HCT116 (cell line): ENCODE data around the gene LINC00632. TPM values are rescaled to one million over a fixed set of nuclear protein-coding genes. Genes with fewer than 3 reads are reported as not detected.

Experiments
- ATAC-seq: fragments of 200-7000 bp; cut with Tn5 transposase; 2 replicates; pipeline ENCODE4 v1.9.1; 2020; ENCODE audit warnings: mild to moderate bottlenecking, moderate library complexity
- BruUV-seq: library from RNA; stranded (reverse); fragments of 400-500 nt; replicated peaks from 2 replicates; lab custom pipeline; 2021; lab: Mats Ljungman, UMichigan
- CTCF ChIA-PET: fragments of 300-600 bp; sonication (Branson Sonifier 250); formaldehyde crosslinking; loops from one replicate; lab custom pipeline; 2021; ENCODE audit warnings: antibody characterized with exemption; lab: Charles Lee
- POLR2A ChIA-PET: fragments of 300-600, 350-600 bp; sonication (Branson Sonifier 250); formaldehyde crosslinking; loops from one replicate; lab custom pipeline; 2021; ENCODE audit warnings: antibody characterized with exemption; lab: Charles Lee
- RAD21 ChIA-PET, 2 experiments: fragments of 300-600 bp; sonication (Branson Sonifier 250); formaldehyde crosslinking; loops; one replicate each; lab custom pipeline; 2023; ENCODE audit warnings: low total read pairs in 2 of 2; ENCODE audit not compliant: uncharacterized antibody in 2 of 2, unreplicated experiment in 2 of 2, low non-redundant PET in 1 of 2; lab: Charles Lee
- DNase-seq: peaks from one replicate; pipeline ENCODE4 v3.0.0-alpha.2; 2010; ENCODE audit warnings: low read depth, low spot score
- H2AFZ ChIP-seq: fragments of 200-600 bp; shearing (Covaris generic), sonication (generic); 2 replicates; pipeline ENCODE4 v1.6.1; 2017; ENCODE audit warnings: low read depth, mixed run types, mixed read lengths, antibody characterized with exemption, low read length; ENCODE audit not compliant: poor library complexity, severe bottlenecking
- H3K27ac ChIP-seq: 2 replicates; pipeline ENCODE4 v1.5.1; 2012; ENCODE audit warnings: low read depth, low read length
- H3K27me3 ChIP-seq: fragments of 200-600 bp; sonication (generic); 2 replicates; pipeline ENCODE4 v1.6.1; 2016; ENCODE audit warnings: mixed run types, low read length, mixed read lengths; ENCODE audit not compliant: insufficient read depth
- H3K36me3 ChIP-seq, 2 experiments: fragments of 200-500 bp in 1 of 2; fragments of 200-600 bp in 1 of 2; sonication (Bioruptor generic) in 1 of 2; sonication (generic) in 1 of 2; 2 replicates each; pipeline versions ENCODE4 v1.5.1 to v1.6.1; 2014 to 2016; ENCODE audit warnings: low read length in 2 of 2, inconsistent platforms in 1 of 2, mixed read lengths in 1 of 2, mixed run types in 1 of 2; ENCODE audit not compliant: insufficient read depth in 2 of 2, control insufficient read depth in 1 of 2
- H3K4me1 ChIP-seq, 2 experiments: fragments of 200-600 bp in 1 of 2; sonication (generic) in 1 of 2; 2 replicates each; pipeline versions ENCODE4 v1.5.1 to v1.6.1; 2012 to 2017; ENCODE audit warnings: low read length in 2 of 2, inconsistent platforms in 1 of 2, mild to moderate bottlenecking in 1 of 2, mixed read lengths in 1 of 2, mixed run types in 1 of 2, moderate library complexity in 1 of 2; ENCODE audit not compliant: insufficient read depth in 2 of 2, control insufficient read depth in 1 of 2
- H3K4me2 ChIP-seq: fragments of 200-600 bp; sonication (generic); 2 replicates; pipeline ENCODE4 v1.6.1; 2017; ENCODE audit warnings: mixed run types, low read length, mixed read lengths
- H3K4me3 ChIP-seq, 2 experiments: fragments of 200-600 bp in 1 of 2; sonication (generic) in 1 of 2; replicated peaks in 1 of 2; 2 replicates each; pipeline ENCODE4 v1.5.1; 2011 to 2016; ENCODE audit warnings: low read length in 2 of 2, control low read depth in 1 of 2, low read depth in 1 of 2, mild to moderate bottlenecking in 1 of 2, mixed read lengths in 1 of 2, mixed run types in 1 of 2
- H3K79me2 ChIP-seq: fragments of 200-600 bp; sonication (generic); 2 replicates; pipeline ENCODE4 v1.6.1; 2017; ENCODE audit warnings: mild to moderate bottlenecking, mixed run types, low read length, moderate library complexity, mixed read lengths; ENCODE audit not compliant: insufficient read depth
- H3K9ac ChIP-seq: fragments of 200-600 bp; sonication (generic); 2 replicates; pipeline ENCODE4 v1.6.1; 2016; ENCODE audit warnings: low read length, mixed read lengths
- H3K9me2 ChIP-seq: fragments of 200-600 bp; sonication (generic), shearing (Covaris generic); 2 replicates; pipeline ENCODE4 v1.6.1; 2017; ENCODE audit warnings: mixed run types, mild to moderate bottlenecking, moderate library complexity; ENCODE audit not compliant: insufficient read depth
- H3K9me3 ChIP-seq, 2 experiments: fragments of 200-500 bp in 1 of 2; fragments of 200-600 bp in 1 of 2; sonication (Bioruptor generic) in 1 of 2; sonication (generic) in 1 of 2; 2 replicates each; pipeline ENCODE4 v1.6.1; 2014 to 2017; ENCODE audit warnings: low read length in 2 of 2, mixed read lengths in 2 of 2, inconsistent platforms in 1 of 2, low read depth in 1 of 2, mild to moderate bottlenecking in 1 of 2, mixed run types in 1 of 2, moderate library complexity in 1 of 2; ENCODE audit not compliant: control insufficient read depth in 1 of 2, insufficient read depth in 1 of 2
- H4K20me1 ChIP-seq: fragments of 200-600 bp; sonication (generic), shearing (Covaris generic); 2 replicates; pipeline ENCODE4 v1.6.1; 2017; ENCODE audit warnings: mixed run types, mild to moderate bottlenecking, moderate library complexity; ENCODE audit not compliant: insufficient read depth
- CEBPB ChIP-seq: IDR thresholded peaks from 2 replicates; pipeline ENCODE4 v1.6.1; 2012; ENCODE audit warnings: low read depth
- EGR1 ChIP-seq: IDR thresholded peaks from 2 replicates; pipeline ENCODE4 v1.6.1; 2012; ENCODE audit warnings: low read depth
- ELF1 ChIP-seq: IDR thresholded peaks from 2 replicates; pipeline ENCODE4 v1.6.1; 2012; ENCODE audit warnings: low read depth, borderline replicate concordance
- EZH2 ChIP-seq: fragments of 200-600 bp; sonication (generic); IDR thresholded peaks from 2 replicates; pipeline ENCODE4 v1.6.1; 2017; ENCODE audit warnings: antibody characterized with exemption, mixed run types
- JUND ChIP-seq: IDR thresholded peaks from 2 replicates; pipeline ENCODE4 v1.6.1; 2012
- POLR2A ChIP-seq: IDR thresholded peaks from 2 replicates; pipeline ENCODE4 v1.7.0; 2011; ENCODE audit warnings: borderline replicate concordance; ENCODE audit not compliant: insufficient read depth, insufficient read length; ENCODE audit errors: extremely low read depth
- POLR2AphosphoS5 ChIP-seq: IDR thresholded peaks from 2 replicates; pipeline ENCODE4 v1.6.1; 2011; ENCODE audit warnings: mild to moderate bottlenecking, low read depth, low read length, moderate library complexity
- RAD21 ChIP-seq: IDR thresholded peaks from 2 replicates; pipeline ENCODE4 v1.6.1; 2012; ENCODE audit warnings: low read depth, mild to moderate bottlenecking
- SRF ChIP-seq: IDR thresholded peaks from 2 replicates; pipeline ENCODE4 v1.6.1; 2012; ENCODE audit warnings: low read depth
- YY1 ChIP-seq: IDR thresholded peaks from 2 replicates; pipeline ENCODE4 v1.6.1; 2011; ENCODE audit warnings: low read length, low read depth, moderate library complexity, mild to moderate bottlenecking; ENCODE audit not compliant: insufficient replicate concordance; ENCODE audit errors: extremely low read depth
- ZBTB33 ChIP-seq: IDR thresholded peaks from 2 replicates; pipeline ENCODE4 v1.6.1; 2011; ENCODE audit warnings: mild to moderate bottlenecking, low read length, moderate library complexity; ENCODE audit not compliant: insufficient replicate concordance; ENCODE audit errors: extremely low read depth
- intact Hi-C: fragments of 100-400 bp; cut with micrococcal nuclease; formaldehyde crosslinking; loops from 2 replicates; pipeline ENCODE4 v1.10.0; 2022
- total RNA-seq: library from RNA; stranded (reverse); gene quantifications from one replicate; pipeline ENCODE4 v1.2.1, GENCODE V29; 2021; ENCODE audit not compliant: unreplicated experiment
- TF ChIP-seq, protein P1 (sequence below): IDR thresholded peaks from 2 replicates; pipeline ENCODE4 v1.6.1; 2012
- TF ChIP-seq, protein P2 (sequence below): IDR thresholded peaks from 2 replicates; pipeline ENCODE4 v1.6.1; 2012

Gene LINC00632
- total RNA-seq, 1 experiment from 2014 or later = 0.15 TPM

GRCh38 chrX:140723121-140723715, 13.7 kb downstream of the LINC00632 start:
- ChIA-PET RAD21 (no interaction called here), POLR2A (no interaction called here), CTCF (no interaction called here)
- no peaks in the 10 kb centered on the region for H3K36me3 ChIP-seq
- no peaks in the 10 kb centered on the region for H3K9me2 ChIP-seq
- H3K9me3 ChIP-seq = no peaks in the 10 kb centered on the region
- H4K20me1 ChIP-seq = no peaks in the 10 kb centered on the region
- intact Hi-C loops = no loop called here
- H3K79me2 ChIP-seq = no peaks in the 10 kb centered on the region
- no peak overlapping the region for H3K27ac ChIP-seq
- H3K4me1 ChIP-seq = no peaks in the 10 kb centered on the region
- DNase-seq = no peak
- no peak overlapping the region for H3K9ac ChIP-seq
- H2AFZ ChIP-seq = no peak overlapping the region
- ATAC-seq = no peak
- H3K4me2 ChIP-seq = no peak overlapping the region
- no TSS peak for BruUV-seq
- TF ChIP-seq EGR1 (no peak), EZH2 (no peak), ELF1 (no peak), RAD21 (no peak), CEBPB (no peak), YY1 (no peak), JUND (no peak), POLR2AphosphoS5 (no peak), ZBTB33 (no peak), POLR2A (no peak), SRF (no peak)
- TF ChIP-seq, protein P1, sequence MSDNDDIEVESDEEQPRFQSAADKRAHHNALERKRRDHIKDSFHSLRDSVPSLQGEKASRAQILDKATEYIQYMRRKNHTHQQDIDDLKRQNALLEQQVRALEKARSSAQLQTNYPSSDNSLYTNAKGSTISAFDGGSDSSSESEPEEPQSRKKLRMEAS = no peak
- TF ChIP-seq, protein P2, sequence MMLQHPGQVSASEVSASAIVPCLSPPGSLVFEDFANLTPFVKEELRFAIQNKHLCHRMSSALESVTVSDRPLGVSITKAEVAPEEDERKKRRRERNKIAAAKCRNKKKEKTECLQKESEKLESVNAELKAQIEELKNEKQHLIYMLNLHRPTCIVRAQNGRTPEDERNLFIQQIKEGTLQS = no peak
- H3K27me3 ChIP-seq = no peaks in the 10 kb centered on the region
- no peak overlapping the region for H3K4me3 ChIP-seq
